ENCODE data around the gene HTRA2.

DNA sequence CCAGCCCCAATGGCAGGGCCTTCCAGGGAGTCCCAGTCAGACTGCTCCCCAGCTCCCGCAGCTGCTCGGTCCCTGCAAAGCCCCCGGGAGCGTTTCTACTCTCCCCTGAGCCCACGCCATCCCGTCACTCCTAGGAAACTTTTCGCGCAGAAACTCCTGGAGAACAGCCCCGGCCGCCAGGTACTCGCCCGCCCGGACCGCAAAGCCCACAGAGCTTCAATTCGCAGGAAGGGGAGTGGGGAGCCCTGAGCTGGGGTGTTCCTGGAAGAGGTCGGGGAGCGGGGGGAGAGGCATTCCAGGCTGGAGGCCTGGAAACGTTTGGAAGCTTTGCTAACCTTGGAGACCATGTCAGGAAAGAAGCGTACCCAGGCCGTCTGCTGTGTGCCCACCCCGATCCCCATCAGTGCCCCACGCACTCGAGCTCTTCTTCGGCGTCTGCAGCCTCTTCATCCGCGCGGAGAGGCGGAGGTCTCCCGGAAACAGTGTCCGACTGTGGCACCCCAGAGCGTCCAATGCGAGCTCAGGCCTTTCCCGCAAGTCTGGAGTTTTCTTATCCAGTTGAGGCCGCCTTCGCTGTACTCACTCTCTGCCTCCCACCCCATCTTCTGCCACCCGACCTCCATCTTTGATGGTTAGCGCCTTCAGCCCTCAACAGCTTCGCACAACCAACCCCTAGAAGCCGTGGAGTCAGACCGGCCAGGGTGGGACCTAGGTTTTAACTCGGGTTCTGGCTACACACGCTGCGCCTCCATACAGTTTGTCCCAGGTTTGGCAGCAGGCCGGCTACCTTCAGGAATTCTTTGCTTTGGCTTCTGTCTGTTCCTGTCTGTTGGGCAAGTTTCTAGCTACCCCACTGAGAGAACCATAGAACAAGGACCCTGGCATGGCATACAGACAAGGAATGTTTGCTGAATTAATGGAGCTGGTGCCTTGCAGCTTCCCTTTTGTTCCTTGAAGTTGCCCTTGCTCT is 25.9 kb upstream of the HTRA2 start:
- TF ChIP-seq, protein P1, sequence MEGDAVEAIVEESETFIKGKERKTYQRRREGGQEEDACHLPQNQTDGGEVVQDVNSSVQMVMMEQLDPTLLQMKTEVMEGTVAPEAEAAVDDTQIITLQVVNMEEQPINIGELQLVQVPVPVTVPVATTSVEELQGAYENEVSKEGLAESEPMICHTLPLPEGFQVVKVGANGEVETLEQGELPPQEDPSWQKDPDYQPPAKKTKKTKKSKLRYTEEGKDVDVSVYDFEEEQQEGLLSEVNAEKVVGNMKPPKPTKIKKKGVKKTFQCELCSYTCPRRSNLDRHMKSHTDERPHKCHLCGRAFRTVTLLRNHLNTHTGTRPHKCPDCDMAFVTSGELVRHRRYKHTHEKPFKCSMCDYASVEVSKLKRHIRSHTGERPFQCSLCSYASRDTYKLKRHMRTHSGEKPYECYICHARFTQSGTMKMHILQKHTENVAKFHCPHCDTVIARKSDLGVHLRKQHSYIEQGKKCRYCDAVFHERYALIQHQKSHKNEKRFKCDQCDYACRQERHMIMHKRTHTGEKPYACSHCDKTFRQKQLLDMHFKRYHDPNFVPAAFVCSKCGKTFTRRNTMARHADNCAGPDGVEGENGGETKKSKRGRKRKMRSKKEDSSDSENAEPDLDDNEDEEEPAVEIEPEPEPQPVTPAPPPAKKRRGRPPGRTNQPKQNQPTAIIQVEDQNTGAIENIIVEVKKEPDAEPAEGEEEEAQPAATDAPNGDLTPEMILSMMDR (optimal IDR thresholded peaks at IDR 0.05 in 1 of 3, IDR thresholded peaks at IDR 0.05 in 1 of 3, conservative IDR thresholded peaks at IDR 0.05 in 1 of 3; ENCODE audit: extremely low read depth in 1 of 3, insufficient read depth in 2 of 3, low read length in 3 of 3), result no peak
- TF ChIP-seq EZH2 (IDR thresholded peaks at IDR 0.05; ENCODE audit: low read length), result no peak

Data from keratinocyte (primary cell).